HK-2 (cell line): Measurements from ENCODE around the gene TASOR2.

Experiments used
- DNase-seq: peaks from one replicate; pipeline ENCODE4 v3.0.0-alpha.2; 2018; ENCODE audit not compliant: unreplicated experiment

Gene TASOR2

DNA sequence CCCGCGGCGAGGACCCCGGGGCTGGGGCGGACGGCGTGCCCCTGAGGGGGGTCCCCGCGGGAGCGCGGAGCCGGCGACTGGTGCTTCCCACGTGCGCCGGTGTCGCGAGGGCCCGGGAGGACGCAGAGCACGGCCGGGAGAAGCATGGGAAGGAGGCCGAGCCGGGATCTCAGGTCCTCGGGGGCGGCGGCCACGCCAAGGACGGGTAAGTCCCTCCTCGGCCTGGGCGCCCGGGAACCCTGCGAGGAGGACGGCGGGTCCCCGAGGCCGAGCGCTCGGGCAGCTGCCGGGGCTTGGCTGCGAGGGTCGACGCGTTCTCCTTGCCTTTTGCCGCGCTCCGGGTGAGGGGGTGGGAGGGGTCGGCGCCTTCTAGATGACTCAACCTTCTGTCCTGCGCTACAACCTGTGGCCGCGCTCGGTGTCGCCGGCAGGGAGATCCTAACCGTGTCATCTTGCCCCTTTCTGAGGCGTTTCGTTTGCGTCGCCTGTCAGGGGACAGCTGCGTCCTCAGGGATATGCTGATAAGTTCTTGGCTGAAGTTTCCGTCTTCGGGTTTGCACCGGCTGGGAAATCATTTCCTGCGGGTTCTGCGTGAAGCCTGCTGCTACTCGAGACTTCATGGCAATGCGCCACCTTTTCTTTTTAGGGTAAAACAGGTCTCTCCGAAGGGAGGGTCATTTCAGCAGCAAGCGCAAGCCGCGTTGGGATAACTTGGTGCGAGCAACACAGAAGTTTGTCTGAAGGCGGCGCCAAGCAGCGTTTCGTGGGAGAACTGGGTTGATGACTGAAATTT is 529 bp downstream of the TASOR2 start:
- peak; percentile 50 for DNase-seq

DNA sequence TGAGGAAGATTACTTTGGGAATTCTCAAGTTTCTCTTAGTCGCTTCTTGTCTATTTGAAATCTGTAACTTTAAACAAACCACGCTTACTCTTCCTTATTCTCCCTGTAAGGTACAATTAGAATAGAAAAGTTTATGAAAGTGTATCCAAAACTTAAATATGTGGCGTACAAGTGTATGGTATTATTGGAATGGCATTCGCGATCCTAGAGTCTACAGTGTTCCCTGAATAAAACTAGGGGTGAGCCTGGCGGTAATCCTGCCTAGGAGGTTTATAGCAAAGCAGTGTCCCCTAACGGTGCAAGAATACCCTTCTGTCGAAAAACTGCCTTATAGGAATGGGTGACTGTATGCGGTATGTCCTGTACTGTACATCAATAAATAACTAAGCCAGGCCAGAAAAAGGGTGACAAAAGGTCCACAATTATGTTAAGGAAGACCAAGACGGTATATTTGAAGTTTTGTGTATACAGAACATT is 1.2 kb downstream of the TASOR2 start:
- no peak for DNase-seq

DNA sequence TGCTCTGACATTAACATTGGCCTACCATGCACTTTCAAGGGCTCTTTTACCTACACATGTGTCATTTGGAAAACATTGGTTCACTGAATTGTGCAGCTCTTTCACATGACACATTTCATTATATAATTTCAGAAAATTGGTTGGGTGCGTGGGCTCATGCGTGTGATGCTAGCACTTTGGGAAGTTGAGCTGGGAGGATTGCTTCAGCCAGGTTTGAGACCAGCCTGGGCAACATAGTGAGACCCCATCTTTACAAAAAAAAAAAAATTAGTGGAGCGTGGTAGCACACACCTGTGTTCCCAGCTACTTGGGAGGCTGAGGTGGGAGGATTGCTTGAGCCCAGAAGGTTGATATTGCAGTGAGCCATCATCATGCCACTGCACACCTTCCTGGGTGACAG is 3.9 kb downstream of the TASOR2 start:
- DNase-seq, result no peak

DNA sequence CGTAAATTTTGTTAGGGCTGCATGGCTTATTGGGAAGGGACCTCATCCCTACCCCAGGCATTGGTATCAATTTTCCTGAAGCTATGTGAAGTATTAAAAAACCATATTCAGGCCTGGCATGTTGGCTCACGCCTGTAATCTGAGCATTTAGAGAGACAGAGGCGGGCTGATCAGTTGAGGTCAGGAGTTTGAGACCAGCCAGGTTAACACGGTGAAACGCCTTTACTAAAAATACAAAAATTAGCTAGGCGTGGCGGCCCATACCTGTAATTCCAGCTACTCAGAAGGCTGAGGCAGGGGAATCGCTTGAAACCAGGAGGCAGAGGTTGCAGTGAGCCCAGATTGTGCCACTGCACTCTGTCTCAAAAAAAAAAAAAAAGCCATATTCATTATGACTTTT is 7.1 kb downstream of the TASOR2 start:
- no peak for DNase-seq

DNA sequence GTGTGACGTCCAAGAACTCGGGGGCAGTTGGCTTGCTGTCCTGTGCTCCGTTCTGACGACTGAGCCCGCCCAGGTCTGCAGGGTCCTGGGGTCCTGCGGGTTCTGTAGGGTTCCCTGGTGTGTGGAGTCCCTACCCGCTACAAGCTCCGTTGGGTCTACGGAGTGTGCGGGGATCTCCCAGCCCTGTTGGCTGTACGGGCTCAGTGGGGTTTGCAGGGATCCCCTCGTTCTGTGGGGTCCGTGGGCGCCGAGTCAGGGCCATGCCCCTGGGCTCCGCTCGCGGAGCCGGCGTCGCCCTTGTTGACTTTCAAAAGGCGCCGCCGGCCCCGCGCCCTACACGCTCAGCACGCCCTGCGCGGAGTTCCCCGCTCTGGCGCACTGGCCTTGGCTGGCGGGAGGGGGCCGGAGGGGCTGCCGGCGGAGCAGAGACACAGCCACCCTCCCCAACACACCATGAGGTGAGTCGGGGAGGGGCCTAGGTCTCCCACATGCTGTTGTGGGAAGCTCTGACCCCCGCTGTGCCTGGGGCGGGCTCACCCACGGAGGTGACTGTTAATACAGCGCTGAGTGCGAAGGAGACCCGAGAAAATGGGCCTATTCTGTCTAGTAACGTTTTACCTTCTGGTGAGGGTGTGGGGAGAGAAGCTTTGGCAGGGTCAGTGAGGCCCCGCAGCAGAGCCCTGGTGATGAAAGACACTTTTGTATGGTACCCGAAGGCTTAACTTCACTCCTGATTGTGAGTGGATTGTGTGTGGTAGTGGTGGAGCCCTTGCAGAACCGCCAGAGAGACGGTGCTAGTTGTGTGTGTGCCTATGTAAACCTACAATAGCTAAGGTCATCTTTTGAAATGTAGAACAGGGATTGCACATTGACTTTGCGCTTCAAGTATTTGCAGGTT is 8.1 kb downstream of the TASOR2 start:
- peak; percentile 19 for DNase-seq

DNA sequence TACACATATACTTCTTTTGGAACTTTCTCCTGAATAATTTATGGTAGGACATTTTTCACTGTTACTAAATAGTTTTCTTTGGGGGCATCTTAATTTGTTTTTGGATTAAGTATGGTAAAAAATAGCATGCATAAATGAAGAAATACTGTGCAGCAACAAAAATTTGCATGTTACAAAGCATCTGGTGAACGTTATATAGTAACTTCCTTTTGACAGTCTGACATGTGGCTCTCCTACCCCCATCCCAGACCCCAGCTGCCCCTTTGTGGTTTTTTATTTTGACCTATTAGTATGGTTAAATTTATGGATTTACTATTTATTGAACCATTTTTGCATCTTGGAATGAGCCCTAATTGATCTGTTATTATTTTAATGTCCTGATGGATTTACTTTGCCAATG is 9.9 kb downstream of the TASOR2 start:
- DNase-seq, result no peak

DNA sequence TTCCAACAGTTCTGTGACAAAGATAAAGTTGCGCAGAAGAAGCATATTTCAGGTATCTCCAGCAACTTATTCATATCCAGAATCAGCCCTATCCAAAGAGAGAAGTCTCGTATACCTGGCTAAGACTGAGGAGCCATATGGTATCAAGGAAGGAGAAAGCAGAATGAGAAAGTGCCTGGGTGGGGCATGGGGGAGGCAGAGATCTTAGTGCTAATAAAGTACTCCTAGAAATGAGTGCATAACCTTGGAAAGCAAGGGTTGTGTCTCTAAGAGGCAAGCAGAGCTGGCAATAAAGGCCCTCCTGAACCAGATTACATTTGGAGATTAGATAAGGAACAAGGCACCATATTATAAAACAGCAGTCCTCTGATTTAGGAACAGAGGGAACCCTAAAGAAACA is 12.7 kb downstream of the TASOR2 start:
- no peak for DNase-seq

DNA sequence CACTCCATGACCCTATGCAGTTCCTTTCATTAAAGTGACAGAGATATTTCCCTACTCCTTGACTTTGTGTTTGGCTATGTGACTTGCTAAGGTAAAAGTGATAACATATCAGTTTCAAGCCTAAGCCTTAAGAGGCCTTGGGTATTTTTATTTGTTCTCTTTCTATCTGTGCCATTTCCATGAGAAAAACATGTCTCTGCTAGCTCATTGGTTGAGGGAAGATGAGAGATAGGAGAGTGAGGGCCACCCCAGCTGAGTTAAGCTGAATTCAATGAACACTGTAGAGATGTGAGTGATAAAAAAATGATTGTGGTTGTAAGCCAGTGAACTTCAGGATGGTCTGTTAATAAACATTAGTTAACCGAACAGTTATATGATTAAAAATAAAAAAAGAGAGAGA is 13.4 kb downstream of the TASOR2 start:
- no peak for DNase-seq

DNA sequence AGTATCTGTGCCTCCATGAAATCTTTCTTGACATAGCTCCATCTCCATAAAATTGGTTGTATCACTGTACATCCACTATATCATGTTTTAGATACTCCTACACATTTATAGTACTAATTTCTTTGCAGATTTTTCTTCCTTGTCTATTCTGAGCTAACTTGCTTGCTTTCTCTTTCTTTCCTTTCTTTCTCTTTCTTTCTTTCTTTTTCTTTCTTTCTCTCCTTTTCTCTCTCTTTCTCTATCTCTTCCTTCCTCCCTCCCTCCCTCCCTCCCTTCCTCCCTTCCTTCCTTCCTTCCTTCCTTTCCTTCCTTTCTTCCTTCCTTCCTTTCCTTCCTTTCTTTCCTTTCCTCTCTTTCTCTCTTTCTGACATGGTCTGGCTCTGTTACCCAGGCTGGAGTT is 23.7 kb downstream of the TASOR2 start:
- no peak for DNase-seq

DNA sequence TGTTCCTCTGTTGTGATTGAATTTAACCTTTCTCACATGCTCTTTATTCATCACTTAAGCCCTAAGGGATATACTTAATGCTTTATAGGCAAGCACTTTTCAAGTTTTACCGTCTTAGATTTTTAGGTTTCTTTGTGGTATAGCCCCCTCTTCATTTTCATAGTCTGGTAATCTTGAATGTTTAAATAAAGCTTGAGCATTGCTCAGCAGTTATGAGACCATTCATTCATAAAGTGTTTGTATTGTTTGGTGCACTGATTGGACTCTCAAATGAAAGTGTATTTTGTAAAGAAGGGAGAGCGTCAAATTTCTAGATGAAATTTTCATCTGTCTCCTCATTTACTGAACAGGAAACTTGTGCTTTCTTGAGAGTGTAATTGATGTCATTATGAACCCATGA is 25.2 kb downstream of the TASOR2 start:
- no peak for DNase-seq

DNA sequence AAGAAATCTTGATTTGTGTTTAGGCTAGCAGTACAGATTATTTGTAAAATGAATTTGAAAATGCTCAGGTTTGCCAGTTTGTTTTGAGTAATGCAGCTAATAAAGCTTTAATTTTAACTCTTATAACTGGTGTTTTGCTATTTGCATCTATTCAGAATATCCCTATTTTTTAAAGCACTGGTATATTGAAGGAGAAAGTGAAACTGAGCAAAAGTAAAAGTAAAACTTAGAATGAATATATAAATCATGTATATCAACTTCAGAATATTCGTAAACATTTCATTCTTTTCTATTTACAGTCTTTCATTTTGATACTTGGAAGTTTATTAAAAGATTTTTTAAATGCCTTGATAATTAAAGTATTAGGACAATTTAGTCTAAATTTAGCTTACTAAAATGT is 26.2 kb downstream of the TASOR2 start:
- DNase-seq, result no peak

DNA sequence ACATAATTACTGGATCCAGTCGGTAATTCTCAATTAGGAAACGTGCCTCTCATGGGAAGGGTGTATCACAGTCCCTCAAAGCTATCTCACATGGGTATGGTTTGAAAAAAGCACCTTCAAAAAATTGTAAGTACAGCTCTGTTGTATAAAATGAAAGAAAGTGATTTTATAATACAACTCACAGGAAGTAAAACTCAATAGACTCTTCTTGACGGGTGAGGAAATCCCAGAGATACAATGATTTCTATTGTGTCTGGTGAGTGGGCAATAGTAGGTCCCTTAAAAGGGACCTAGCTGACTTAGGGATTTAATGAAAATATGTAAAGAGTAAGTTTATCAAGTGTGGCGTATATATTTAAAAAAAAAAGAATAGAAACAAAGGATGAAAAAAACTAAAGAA is 27.0 kb downstream of the TASOR2 start:
- DNase-seq, result no peak

DNA sequence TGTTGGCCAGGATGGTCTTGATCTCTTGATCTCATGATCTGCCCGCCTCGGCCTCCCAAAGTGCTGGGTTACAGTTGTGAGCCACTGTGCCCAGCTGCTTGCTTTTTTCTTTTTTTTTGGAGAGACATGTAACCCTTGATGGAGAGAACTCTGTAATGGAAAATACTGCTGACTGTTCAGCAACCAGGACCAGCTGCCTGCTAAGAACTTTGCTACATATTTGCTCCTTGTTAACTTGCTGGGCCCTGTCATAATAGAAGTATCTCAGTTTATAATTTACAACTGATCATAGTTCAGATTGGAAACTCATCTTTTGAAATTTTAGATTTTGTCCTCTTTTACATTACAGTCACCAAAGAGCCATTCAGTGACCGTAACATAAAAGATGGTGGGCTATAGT is 34.9 kb downstream of the TASOR2 start:
- DNase-seq, result no peak

DNA sequence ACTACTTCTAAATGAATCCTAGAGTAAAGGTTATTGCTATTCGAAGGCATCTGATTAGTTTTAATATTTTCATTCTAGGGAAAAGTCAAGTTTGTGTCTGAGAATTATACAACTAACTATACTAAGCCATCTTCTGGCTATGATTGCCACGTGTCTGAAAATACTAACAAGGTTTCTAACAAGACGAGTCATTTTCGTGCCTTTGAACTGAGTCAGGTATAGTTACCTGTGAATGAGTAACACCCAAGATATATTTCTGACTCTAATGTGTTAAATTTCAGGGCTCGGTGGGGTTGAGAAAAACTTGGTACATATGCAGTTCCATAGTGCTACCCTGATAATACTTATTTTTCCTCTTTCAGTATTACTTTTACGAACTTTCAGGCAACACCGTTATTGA is 35.5 kb downstream of the TASOR2 start:
- no peak for DNase-seq

DNA sequence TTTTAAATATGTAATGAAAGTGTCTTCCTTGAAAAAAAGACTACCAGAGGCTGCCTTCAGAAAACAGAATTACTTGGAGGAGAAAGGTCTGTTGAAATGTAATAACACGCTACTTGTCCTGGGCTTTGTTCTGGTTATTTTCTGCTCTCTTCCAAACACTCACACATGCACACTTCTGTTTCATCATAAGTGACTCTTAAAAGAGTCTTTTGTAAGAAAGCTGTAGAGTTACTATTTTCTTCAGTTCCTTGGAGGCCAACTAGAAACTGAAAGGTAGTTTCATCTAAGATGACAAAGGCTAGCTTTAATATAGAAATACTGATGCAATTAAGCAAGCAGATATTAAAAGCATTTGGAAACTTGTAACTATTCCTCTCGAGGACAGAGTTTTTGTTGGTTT is 39.1 kb downstream of the TASOR2 start:
- DNase-seq, result no peak

DNA sequence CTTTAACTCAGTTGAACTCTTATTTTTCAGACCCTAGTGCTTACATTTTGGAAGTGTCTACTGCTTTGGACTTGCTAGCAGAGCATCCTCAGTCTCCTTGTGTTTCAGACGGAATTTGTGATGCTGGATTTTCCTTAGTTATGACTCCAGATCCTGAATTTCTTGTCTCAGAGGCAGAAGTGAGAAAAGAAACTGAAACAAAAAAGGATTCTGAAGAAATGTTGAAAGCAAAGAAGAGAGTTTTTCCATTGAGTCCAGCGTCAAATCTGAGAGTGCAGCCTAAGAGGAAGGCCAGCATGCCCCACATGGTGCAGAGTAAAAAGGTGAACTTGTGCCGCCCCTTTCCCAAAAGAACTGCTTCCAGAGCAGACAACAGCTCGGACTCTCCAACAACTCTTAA is 46.1 kb downstream of the TASOR2 start:
- no peak for DNase-seq

DNA sequence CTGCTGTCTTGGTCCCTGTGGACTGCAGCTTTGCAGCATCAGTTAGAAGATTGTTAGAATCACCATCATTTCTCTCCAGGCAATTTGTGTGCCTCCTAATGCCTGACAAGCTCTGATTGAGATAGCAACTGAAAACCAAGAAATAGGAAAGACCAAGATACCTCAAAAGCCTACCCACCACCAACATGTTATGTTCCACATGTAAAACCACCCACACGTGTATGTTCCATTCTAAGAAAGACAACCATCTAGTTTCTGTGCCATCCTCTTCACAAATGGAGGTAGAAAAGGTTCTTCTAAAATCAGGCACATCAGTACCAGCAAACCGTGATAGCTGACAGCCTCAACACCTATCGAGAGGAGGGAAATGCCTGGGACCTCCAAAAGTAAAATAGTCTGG is 46.9 kb downstream of the TASOR2 start:
- no peak for DNase-seq

DNA sequence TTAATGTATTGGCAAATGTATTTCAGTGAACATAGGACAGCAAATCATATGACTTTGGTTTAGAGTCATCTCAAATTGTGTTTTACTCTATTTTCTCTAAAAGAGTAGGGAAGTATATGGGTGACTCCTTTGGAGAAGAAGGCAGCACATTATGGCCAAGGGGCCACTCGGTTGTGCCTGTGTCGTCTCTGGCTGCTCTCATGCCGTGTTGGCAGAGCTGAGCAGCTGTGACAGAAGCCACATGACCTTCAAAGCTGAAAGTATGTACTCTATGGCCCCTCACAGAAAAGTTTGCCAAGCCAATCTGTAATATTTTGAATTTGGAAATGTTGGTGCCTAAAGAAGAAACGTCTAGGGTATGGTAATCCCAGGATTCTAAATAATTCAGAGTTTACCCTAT is 47.5 kb downstream of the TASOR2 start:
- no peak for DNase-seq
